BLaER1 treated with 17β-estradiol and CSF1 and Interleukin-3, amounts not matched to agents 10 nM and 100 nM (cell line): ENCODE data around the gene DIP2C.
A peak's percentile ranks its signal among the peaks of the same experiment; 100 is the strongest.

Experiments
- H3K27ac ChIP-seq, 11 experiments: shearing (Covaris generic); formaldehyde crosslinking; 2 replicates each; pipeline ENCODE4 v1.8.1; 2022
- H3K27me3 ChIP-seq, 11 experiments: shearing (Covaris generic); formaldehyde crosslinking; 2 replicates each; pipeline ENCODE4 v1.8.1; 2022
- H3K36me3 ChIP-seq, 11 experiments: shearing (Covaris generic); formaldehyde crosslinking; 2 replicates each; pipeline ENCODE4 v1.8.1; 2022
- H3K4me1 ChIP-seq, 10 experiments: shearing (Covaris generic); formaldehyde crosslinking; 2 replicates each; pipeline ENCODE4 v1.8.1; 2022
- H3K4me2 ChIP-seq, 11 experiments: shearing (Covaris generic); formaldehyde crosslinking; 2 replicates each; pipeline ENCODE4 v1.8.1; 2022
- H3K4me3 ChIP-seq, 10 experiments: shearing (Covaris generic); formaldehyde crosslinking; 2 replicates each; pipeline ENCODE4 v1.8.1; 2022
- H3K9ac ChIP-seq, 11 experiments: shearing (Covaris generic); formaldehyde crosslinking; 2 replicates each; pipeline ENCODE4 v1.8.1; 2022
- H3K9me3 ChIP-seq, 11 experiments: shearing (Covaris generic); formaldehyde crosslinking; replicated peaks in 1 of 11; 2 replicates each; pipeline ENCODE4 v1.8.1; 2022
- H4K20me1 ChIP-seq, 11 experiments: shearing (Covaris generic); formaldehyde crosslinking; 2 replicates each; pipeline ENCODE4 v1.8.1; 2022
- Cebpa-rat ChIP-seq, 11 experiments: shearing (Covaris generic); IDR thresholded peaks; 2 replicates each; pipeline ENCODE4 v1.8.1; 2022

DIP2C gene

GRCh38 chr10:519716-520401 lies 169.6 kb downstream of the DIP2C start:
- no peaks in the 10 kb centered on the region for H3K9me3 ChIP-seq
- no peak overlapping the region for H3K4me3 ChIP-seq
- H3K27me3 ChIP-seq = peaks cover 0 to 45% (median 5%) of the 10 kb centered on the region in 11 experiments; a peak in 12 of 22 replicates
- peaks cover 0 to 69% (median 29%) of the 10 kb centered on the region in 10 experiments; a peak in 17 of 20 replicates for H3K4me1 ChIP-seq
- peak overlapping the region in 5 of 11 experiments; percentile 12 to 41 (median 37); a peak in 5 of 22 replicates for H3K4me2 ChIP-seq
- H3K36me3 ChIP-seq = peaks cover 0 to 5% (median 0%) of the 10 kb centered on the region in 11 experiments; a peak in 3 of 22 replicates
- no peak overlapping the region for H3K27ac ChIP-seq
- no peak overlapping the region for H3K9ac ChIP-seq
- peaks cover 0 to 94% (median 65%) of the 10 kb centered on the region in 11 experiments; a peak in 18 of 22 replicates for H4K20me1 ChIP-seq
- no peak for TF ChIP-seq Cebpa-rat (IDR thresholded peaks at IDR 0.05)

- H3K27ac ChIP-seq = no peak overlapping the region
- peaks cover 0 to 52% (median 6%) of the 10 kb centered on the region in 11 experiments; a peak in 14 of 22 replicates for H3K27me3 ChIP-seq
- H4K20me1 ChIP-seq = peaks cover 0 to 94% (median 70%) of the 10 kb centered on the region in 11 experiments; a peak in 18 of 22 replicates
- H3K36me3 ChIP-seq = peaks cover 0 to 5% (median 0%) of the 10 kb centered on the region in 11 experiments; a peak in 3 of 22 replicates
- H3K4me2 ChIP-seq = peak overlapping the region in 6 of 11 experiments; percentile 12 to 41 (median 31); a peak in 7 of 22 replicates
- peaks cover 0 to 75% (median 36%) of the 10 kb centered on the region in 10 experiments; a peak in 17 of 20 replicates for H3K4me1 ChIP-seq
- TF ChIP-seq Cebpa-rat (IDR thresholded peaks at IDR 0.05) = no peak
- no peaks in the 10 kb centered on the region for H3K9me3 ChIP-seq
- H3K4me3 ChIP-seq = no peak overlapping the region
- H3K9ac ChIP-seq = no peak overlapping the region
Measured at GRCh38 chr10:519055-519715, 170.3 kb downstream of the DIP2C start.

- Histone ChIP-seq H3K27me3 (peaks cover 0 to 62% (median 9%) of the 10 kb centered on the region in 11 experiments; a peak in 12 of 22 replicates), H3K27ac (no peak overlapping the region), H3K9ac (no peak overlapping the region), H3K4me1 (peaks cover 0 to 82% (median 45%) of the 10 kb centered on the region in 10 experiments; a peak in 17 of 20 replicates), H3K4me2 (no peak overlapping the region), H3K4me3 (no peak overlapping the region), H3K9me3 (no peaks in the 10 kb centered on the region), H4K20me1 (peaks cover 0 to 94% (median 70%) of the 10 kb centered on the region in 11 experiments; a peak in 17 of 22 replicates), H3K36me3 (peaks cover 0 to 5% (median 0%) of the 10 kb centered on the region in 11 experiments; a peak in 3 of 22 replicates)
- TF ChIP-seq Cebpa-rat (IDR thresholded peaks at IDR 0.05) = no peak
Measured at GRCh38 chr10:517872-518475, 171.5 kb downstream of the DIP2C start.

GRCh38 chr10:517241-517830 lies 172.1 kb downstream of the DIP2C start:
- H3K4me1 ChIP-seq = peaks cover 0 to 87% (median 43%) of the 10 kb centered on the region in 10 experiments; a peak in 17 of 20 replicates
- H3K9ac ChIP-seq = no peak overlapping the region
- H4K20me1 ChIP-seq = peaks cover 0 to 94% (median 64%) of the 10 kb centered on the region in 11 experiments; a peak in 17 of 22 replicates
- no peaks in the 10 kb centered on the region for H3K9me3 ChIP-seq
- no peak overlapping the region for H3K4me3 ChIP-seq
- H3K27me3 ChIP-seq = peaks cover 0 to 64% (median 13%) of the 10 kb centered on the region in 11 experiments; a peak in 14 of 22 replicates
- peaks cover 0 to 5% (median 0%) of the 10 kb centered on the region in 11 experiments; a peak in 3 of 22 replicates for H3K36me3 ChIP-seq
- TF ChIP-seq Cebpa-rat (IDR thresholded peaks at IDR 0.05) = no peak
- no peak overlapping the region for H3K27ac ChIP-seq
- H3K4me2 ChIP-seq = peak overlapping the region in 2 of 11 experiments; percentile 3 to 11; a peak in 2 of 22 replicates

- no peaks in the 10 kb centered on the region for H3K9me3 ChIP-seq
- H3K9ac ChIP-seq = no peak overlapping the region
- TF ChIP-seq Cebpa-rat (IDR thresholded peaks at IDR 0.05) = no peak
- peak overlapping the region in 2 of 11 experiments; percentile 3 to 11; a peak in 2 of 22 replicates for H3K4me2 ChIP-seq
- peaks cover 0 to 5% (median 0%) of the 10 kb centered on the region in 11 experiments; a peak in 3 of 22 replicates for H3K36me3 ChIP-seq
- H3K4me1 ChIP-seq = peaks cover 0 to 87% (median 41%) of the 10 kb centered on the region in 10 experiments; a peak in 17 of 20 replicates
- H3K27me3 ChIP-seq = peaks cover 0 to 64% (median 18%) of the 10 kb centered on the region in 11 experiments; a peak in 16 of 22 replicates
- H3K4me3 ChIP-seq = no peak overlapping the region
- H4K20me1 ChIP-seq = peaks cover 0 to 94% (median 66%) of the 10 kb centered on the region in 11 experiments; a peak in 17 of 22 replicates
- H3K27ac ChIP-seq = no peak overlapping the region
Measured at GRCh38 chr10:516764-517163, 172.7 kb downstream of the DIP2C start.

- Histone ChIP-seq H3K27ac (no peak overlapping the region), H3K9me3 (no peaks in the 10 kb centered on the region), H3K4me2 (peak overlapping the region in 9 of 11 experiments; percentile 46 to 83 (median 69); a peak in 17 of 22 replicates), H3K4me3 (no peak overlapping the region), H3K36me3 (peaks cover 0 to 5% (median 0%) of the 10 kb centered on the region in 11 experiments; a peak in 3 of 22 replicates), H4K20me1 (peaks cover 0 to 94% (median 70%) of the 10 kb centered on the region in 11 experiments; a peak in 17 of 22 replicates), H3K4me1 (peaks cover 5 to 87% (median 40%) of the 10 kb centered on the region in 10 experiments; a peak in 18 of 20 replicates), H3K27me3 (peaks cover 0 to 59% (median 22%) of the 10 kb centered on the region in 11 experiments; a peak in 16 of 22 replicates), H3K9ac (no peak overlapping the region)
- TF ChIP-seq Cebpa-rat (IDR thresholded peaks at IDR 0.05) = no peak
Measured at GRCh38 chr10:515674-516073, 173.8 kb downstream of the DIP2C start.

GRCh38 chr10:514137-514671 lies 175.3 kb downstream of the DIP2C start:
- Histone ChIP-seq H4K20me1 (peaks cover 0 to 94% (median 78%) of the 10 kb centered on the region in 11 experiments; a peak in 17 of 22 replicates), H3K4me3 (no peak overlapping the region), H3K9me3 (no peaks in the 10 kb centered on the region), H3K4me1 (peaks cover 5 to 81% (median 43%) of the 10 kb centered on the region in 10 experiments; a peak in 18 of 20 replicates), H3K27me3 (peaks cover 0 to 54% (median 22%) of the 10 kb centered on the region in 11 experiments; a peak in 16 of 22 replicates), H3K27ac (no peak overlapping the region), H3K9ac (no peak overlapping the region), H3K4me2 (peak overlapping the region in 8 of 11 experiments; percentile 32 to 86 (median 68); a peak in 16 of 22 replicates), H3K36me3 (peaks cover 0 to 3% (median 0%) of the 10 kb centered on the region in 11 experiments; a peak in 1 of 22 replicates)
- TF ChIP-seq Cebpa-rat (IDR thresholded peaks at IDR 0.05) = no peak
